ENCODE data around the gene B3GALNT2. TPM values are rescaled to one million over a fixed set of nuclear protein-coding genes. Genes with fewer than 3 reads are reported as not detected.

The B3GALNT2 gene
- total RNA-seq, 3 donors from 2014 or later = 21.4 to 34.8 (median 25.9) TPM

DNA sequence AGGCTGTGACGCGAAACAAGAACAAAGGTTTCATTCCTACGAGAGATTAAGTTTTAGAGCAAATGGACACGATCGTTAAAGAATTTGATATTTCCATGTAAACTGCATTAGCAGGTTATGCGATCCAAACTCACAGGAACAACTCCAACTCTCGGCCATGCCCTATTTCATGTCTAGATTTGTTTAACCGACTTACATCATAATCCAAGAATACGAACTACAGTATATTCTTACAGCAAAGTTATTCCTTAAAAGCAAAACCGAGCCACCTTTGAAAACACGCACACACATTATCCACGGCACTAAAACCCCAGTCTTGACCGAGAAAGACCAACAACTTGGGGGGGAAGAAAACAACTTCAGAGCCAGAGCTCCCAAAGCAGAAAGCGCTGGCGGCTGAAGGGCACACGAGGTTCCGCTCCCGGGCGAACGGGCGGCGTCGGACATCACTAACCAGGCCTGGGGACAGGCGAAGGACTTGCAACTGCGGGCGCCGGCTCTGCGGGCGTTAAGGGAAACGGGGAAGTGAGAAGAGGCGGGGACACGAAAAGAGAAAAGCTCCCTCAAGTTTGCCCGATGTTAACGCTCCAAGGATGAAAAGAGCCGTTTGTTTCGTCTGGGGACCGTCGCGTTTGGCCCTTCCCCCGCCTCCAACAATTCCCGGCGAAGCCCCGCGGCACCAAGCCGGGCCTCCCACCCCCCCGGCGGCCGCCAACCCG lies 690 bp downstream of the B3GALNT2 start:
- Histone ChIP-seq H3K27ac (peak overlapping the region; percentile 95 to 100), H3K9me3 (no peaks in the 10 kb centered on the region), H3K4me1 (no peaks in the 10 kb centered on the region), H3K4me3 (peak overlapping the region; percentile 69 to 95 (median 85)), H3K36me3 (no peaks in the 10 kb centered on the region), H3K27me3 (no peaks in the 10 kb centered on the region)
- intact Hi-C loops (cut with DNase I; ENCODE audit: low total_unique reads) = no loop called here
- DNase-seq (ENCODE audit: low spot score in 2 of 2) = peak in 1 of 2 donors; percentile 36
- no peak for TF ChIP-seq POLR2A (IDR thresholded peaks at IDR 0.05)
- TF ChIP-seq POLR2AphosphoS5 (IDR thresholded peaks at IDR 0.05) = peak in 1 of 3 donors; percentile 29
- TF ChIP-seq, protein P1, sequence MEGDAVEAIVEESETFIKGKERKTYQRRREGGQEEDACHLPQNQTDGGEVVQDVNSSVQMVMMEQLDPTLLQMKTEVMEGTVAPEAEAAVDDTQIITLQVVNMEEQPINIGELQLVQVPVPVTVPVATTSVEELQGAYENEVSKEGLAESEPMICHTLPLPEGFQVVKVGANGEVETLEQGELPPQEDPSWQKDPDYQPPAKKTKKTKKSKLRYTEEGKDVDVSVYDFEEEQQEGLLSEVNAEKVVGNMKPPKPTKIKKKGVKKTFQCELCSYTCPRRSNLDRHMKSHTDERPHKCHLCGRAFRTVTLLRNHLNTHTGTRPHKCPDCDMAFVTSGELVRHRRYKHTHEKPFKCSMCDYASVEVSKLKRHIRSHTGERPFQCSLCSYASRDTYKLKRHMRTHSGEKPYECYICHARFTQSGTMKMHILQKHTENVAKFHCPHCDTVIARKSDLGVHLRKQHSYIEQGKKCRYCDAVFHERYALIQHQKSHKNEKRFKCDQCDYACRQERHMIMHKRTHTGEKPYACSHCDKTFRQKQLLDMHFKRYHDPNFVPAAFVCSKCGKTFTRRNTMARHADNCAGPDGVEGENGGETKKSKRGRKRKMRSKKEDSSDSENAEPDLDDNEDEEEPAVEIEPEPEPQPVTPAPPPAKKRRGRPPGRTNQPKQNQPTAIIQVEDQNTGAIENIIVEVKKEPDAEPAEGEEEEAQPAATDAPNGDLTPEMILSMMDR (IDR thresholded peaks at IDR 0.05) = no peak

DNA sequence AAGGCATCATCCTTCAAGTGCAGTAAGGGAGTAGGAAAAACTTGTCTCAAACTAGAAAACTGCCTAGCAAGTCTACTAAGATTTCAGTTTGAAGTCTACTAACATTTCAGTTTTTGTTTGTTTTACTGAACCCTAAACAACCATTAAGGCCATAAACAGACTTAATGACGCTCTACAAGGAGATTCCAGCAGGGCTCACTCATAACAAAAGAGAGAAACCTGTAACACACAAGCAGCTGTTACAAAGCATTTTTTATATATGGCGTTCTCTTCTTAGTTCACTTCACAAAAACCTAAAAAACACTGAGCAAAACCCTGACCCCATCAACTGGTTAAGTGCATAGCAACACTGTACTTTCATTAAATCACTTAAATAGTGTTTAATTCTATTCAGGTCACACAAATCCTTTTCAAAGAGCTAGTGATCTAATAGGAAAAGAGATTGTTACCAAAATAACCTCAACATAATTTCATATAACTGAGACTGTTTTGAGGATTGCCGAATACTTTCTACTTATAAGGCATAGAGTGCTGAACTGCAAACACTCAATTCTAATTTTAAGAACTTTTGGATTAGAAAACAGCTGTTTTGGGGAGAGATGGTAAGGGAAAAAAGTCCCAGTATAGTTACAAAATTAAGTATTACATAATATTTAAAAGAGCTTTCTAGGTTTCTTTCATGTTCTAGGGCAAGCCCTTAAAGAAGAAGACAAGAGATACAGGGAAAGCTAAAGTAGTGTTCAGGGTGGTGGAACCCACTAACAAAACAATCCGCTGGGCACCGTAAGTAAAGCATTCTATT lies 1.4 kb downstream of the B3GALNT2 start:
- Histone ChIP-seq H3K27me3 (no peaks in the 10 kb centered on the region), H3K27ac (peak overlapping the region; percentile 95 to 100), H3K36me3 (no peaks in the 10 kb centered on the region), H3K4me3 (peak overlapping the region; percentile 69 to 95 (median 85)), H3K9me3 (no peaks in the 10 kb centered on the region), H3K4me1 (no peaks in the 10 kb centered on the region)
- intact Hi-C loops (cut with DNase I; ENCODE audit: low total_unique reads) = no loop called here
- TF ChIP-seq, protein P1 (IDR thresholded peaks at IDR 0.05) = no peak
- no peak for TF ChIP-seq POLR2AphosphoS5 (IDR thresholded peaks at IDR 0.05)
- TF ChIP-seq POLR2A (IDR thresholded peaks at IDR 0.05) = no peak
- no peak for DNase-seq (ENCODE audit: low spot score in 2 of 2)

DNA sequence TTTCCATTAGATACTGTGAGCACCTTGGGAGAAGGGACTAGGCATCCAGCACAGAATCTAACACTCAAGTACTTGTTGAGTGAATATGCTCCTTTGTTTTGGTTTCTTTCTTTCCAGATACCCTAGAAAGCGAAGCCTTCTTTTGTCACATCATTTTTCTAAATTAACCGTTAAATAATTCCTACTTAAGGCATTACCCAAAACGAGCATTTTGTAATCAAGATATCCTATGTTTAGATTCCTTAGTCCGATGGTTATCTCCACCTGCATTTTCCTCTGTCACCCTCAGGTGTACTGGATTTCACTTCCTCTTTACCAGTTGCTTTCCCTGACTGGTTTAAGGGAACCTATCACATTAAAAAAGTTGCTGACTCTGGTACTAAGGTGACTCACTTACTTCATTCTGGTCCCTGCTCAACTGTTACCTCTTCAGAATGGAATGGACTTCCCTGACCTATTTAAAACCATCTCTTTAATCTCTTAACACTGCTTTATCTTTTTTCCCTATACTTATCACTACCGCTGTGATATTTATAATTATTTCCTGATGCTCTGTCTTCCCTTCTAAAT lies 3.2 kb downstream of the B3GALNT2 start:
- no peaks in the 10 kb centered on the region for H3K27me3 ChIP-seq
- intact Hi-C loops (cut with DNase I; ENCODE audit: low total_unique reads) = no loop called here
- no peak overlapping the region for H3K4me3 ChIP-seq
- no peaks in the 10 kb centered on the region for H3K9me3 ChIP-seq
- H3K4me1 ChIP-seq = no peaks in the 10 kb centered on the region
- no peak for DNase-seq (ENCODE audit: low spot score in 2 of 2)
- no peak overlapping the region for H3K27ac ChIP-seq
- TF ChIP-seq, protein P1 (IDR thresholded peaks at IDR 0.05) = no peak
- TF ChIP-seq POLR2AphosphoS5 (IDR thresholded peaks at IDR 0.05) (no peak), POLR2A (IDR thresholded peaks at IDR 0.05) (no peak)
- H3K36me3 ChIP-seq = no peaks in the 10 kb centered on the region

DNA sequence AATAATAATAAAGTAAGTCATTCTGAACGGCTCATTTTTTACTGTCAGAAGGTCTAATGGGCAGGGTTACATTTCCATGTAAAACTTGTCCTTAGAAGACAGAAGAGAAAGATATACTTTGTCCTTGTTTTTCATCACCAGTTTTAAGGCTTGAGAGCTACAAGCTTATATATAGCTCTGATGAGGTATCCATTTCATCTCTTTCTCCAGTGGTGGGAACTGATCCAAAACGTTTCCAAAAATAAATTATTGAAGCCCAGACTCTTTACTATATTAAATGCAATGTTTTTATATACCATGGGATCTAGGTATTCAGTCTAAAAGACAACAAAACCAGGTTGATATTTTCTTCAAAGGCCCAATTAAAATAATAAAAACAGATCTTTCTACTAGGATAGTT lies 8.7 kb downstream of the B3GALNT2 start:
- no peaks in the 10 kb centered on the region for H3K9me3 ChIP-seq
- H3K27ac ChIP-seq = no peak overlapping the region
- no peak overlapping the region for H3K4me3 ChIP-seq
- H3K27me3 ChIP-seq = no peaks in the 10 kb centered on the region
- intact Hi-C loops (cut with DNase I; ENCODE audit: low total_unique reads) = no loop called here
- TF ChIP-seq, protein P1 (IDR thresholded peaks at IDR 0.05) = no peak
- TF ChIP-seq POLR2A (IDR thresholded peaks at IDR 0.05) (no peak), POLR2AphosphoS5 (IDR thresholded peaks at IDR 0.05) (no peak)
- H3K36me3 ChIP-seq = no peaks in the 10 kb centered on the region
- H3K4me1 ChIP-seq = no peaks in the 10 kb centered on the region
- DNase-seq (ENCODE audit: low spot score in 2 of 2) = no peak

DNA sequence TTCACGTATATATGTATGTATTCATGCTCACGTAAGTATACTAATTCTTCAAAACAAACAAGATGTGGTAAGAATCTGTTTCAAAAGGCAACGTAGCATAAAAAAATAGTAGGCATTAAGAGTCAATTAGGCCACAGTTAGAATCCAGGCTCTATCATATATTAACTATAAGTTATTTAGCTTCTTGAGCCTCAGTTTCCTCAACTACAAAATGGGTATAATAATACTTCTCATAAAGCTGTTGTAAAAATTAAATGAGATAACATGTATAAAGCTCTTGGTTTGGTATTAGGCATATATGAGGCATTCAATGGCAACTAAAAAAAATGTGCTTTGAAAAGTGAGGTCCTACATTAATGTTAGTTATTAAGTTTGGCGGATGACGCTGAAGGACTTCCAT lies 9.2 kb downstream of the B3GALNT2 start:
- TF ChIP-seq, protein P1 (IDR thresholded peaks at IDR 0.05) = no peak
- no peak for TF ChIP-seq POLR2A (IDR thresholded peaks at IDR 0.05)
- no peak for TF ChIP-seq POLR2AphosphoS5 (IDR thresholded peaks at IDR 0.05)
- Histone ChIP-seq H3K4me3 (no peak overlapping the region), H3K27ac (no peak overlapping the region), H3K9me3 (no peaks in the 10 kb centered on the region), H3K4me1 (no peaks in the 10 kb centered on the region), H3K36me3 (no peaks in the 10 kb centered on the region), H3K27me3 (no peaks in the 10 kb centered on the region)
- intact Hi-C loops (cut with DNase I; ENCODE audit: low total_unique reads) = no loop called here
- DNase-seq (ENCODE audit: low spot score in 2 of 2) = no peak

Measured in breast epithelium (tissue), 4 donors.